Parathyroid adenoma (tissue), 2 donors: ENCODE measurements around the gene WFIKKN1.

Experiments
- H2AFZ ChIP-seq: fragments of 300-600 bp; sonication (generic); one replicate; pipeline ENCODE4 v1.7.0; 2017; ENCODE audit warnings: antibody characterized with exemption, mild to moderate bottlenecking
- H3K27ac ChIP-seq: fragments of 300-600 bp; sonication (generic); one replicate; pipeline ENCODE4 v1.7.0; 2017
- H3K27me3 ChIP-seq: fragments of 300-600 bp; sonication (generic); one replicate; pipeline ENCODE4 v1.7.0; 2017; ENCODE audit warnings: low read length; ENCODE audit not compliant: control insufficient read depth, insufficient read depth
- H3K36me3 ChIP-seq: fragments of 300-600 bp; sonication (generic); one replicate; pipeline ENCODE4 v1.7.0; 2017; ENCODE audit warnings: low read length; ENCODE audit not compliant: control insufficient read depth, insufficient read depth
- H3K4me1 ChIP-seq: fragments of 300-600 bp; sonication (generic); one replicate; pipeline ENCODE4 v1.7.0; 2017; ENCODE audit warnings: control low read depth
- H3K4me2 ChIP-seq: fragments of 300-600 bp; sonication (generic); one replicate; pipeline ENCODE4 v1.7.0; 2017; ENCODE audit warnings: low read length
- H3K4me3 ChIP-seq: fragments of 300-600 bp; sonication (generic); one replicate; pipeline ENCODE4 v1.7.0; 2017; ENCODE audit warnings: low read depth, low read length
- H3K79me2 ChIP-seq: fragments of 300-600 bp; sonication (generic); one replicate; pipeline ENCODE4 v1.7.0; 2017; ENCODE audit warnings: control low read depth
- H3K9ac ChIP-seq: fragments of 300-600 bp; sonication (generic); one replicate; pipeline ENCODE4 v1.7.0; 2017; ENCODE audit warnings: mild to moderate bottlenecking
- H3K9me3 ChIP-seq: fragments of 300-600 bp; sonication (generic); one replicate; pipeline ENCODE4 v1.7.0; 2017; ENCODE audit warnings: low read length; ENCODE audit not compliant: control insufficient read depth
- TF ChIP-seq, protein P1 (sequence below): fragments of 300-600 bp; sonication (generic); IDR thresholded peaks from one replicate; pipeline ENCODE4 v1.7.0; 2017; ENCODE audit warnings: antibody characterized with exemption, mild to moderate bottlenecking
- donor health status: primary hyperparathyroidism.

Gene WFIKKN1

DNA sequence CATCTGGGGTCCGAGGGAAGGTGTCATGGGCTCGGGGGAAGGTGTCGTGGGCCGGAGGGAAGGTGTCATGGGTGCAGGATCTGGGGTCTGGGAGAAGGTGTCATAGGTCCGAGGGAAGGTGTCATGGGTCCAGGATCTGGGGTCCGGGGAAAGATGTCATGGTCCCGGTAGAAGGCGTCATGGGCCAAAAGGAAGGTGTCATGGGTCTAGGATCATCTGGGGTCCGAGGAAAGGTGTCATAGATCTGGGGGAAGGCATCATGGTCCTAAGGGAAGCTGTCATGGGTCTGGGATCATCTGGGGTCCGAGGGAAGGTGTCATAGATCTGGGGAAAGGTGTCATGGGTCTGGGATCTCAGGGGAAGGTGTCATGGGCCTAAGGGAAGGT lies 40.0 kb upstream of the WFIKKN1 start:
- Histone ChIP-seq H3K4me2 (peak overlapping the region; percentile 79), H3K79me2 (peaks cover 18% of the 10 kb centered on the region), H3K27ac (no peak overlapping the region), H3K9me3 (no peaks in the 10 kb centered on the region), H2AFZ (no peak overlapping the region), H3K9ac (no peak overlapping the region), H3K27me3 (no peaks in the 10 kb centered on the region), H3K4me1 (peaks cover 28% of the 10 kb centered on the region), H3K4me3 (peak overlapping the region; percentile 61), H3K36me3 (no peaks in the 10 kb centered on the region)
- TF ChIP-seq, protein P1, sequence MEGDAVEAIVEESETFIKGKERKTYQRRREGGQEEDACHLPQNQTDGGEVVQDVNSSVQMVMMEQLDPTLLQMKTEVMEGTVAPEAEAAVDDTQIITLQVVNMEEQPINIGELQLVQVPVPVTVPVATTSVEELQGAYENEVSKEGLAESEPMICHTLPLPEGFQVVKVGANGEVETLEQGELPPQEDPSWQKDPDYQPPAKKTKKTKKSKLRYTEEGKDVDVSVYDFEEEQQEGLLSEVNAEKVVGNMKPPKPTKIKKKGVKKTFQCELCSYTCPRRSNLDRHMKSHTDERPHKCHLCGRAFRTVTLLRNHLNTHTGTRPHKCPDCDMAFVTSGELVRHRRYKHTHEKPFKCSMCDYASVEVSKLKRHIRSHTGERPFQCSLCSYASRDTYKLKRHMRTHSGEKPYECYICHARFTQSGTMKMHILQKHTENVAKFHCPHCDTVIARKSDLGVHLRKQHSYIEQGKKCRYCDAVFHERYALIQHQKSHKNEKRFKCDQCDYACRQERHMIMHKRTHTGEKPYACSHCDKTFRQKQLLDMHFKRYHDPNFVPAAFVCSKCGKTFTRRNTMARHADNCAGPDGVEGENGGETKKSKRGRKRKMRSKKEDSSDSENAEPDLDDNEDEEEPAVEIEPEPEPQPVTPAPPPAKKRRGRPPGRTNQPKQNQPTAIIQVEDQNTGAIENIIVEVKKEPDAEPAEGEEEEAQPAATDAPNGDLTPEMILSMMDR: no peak

DNA sequence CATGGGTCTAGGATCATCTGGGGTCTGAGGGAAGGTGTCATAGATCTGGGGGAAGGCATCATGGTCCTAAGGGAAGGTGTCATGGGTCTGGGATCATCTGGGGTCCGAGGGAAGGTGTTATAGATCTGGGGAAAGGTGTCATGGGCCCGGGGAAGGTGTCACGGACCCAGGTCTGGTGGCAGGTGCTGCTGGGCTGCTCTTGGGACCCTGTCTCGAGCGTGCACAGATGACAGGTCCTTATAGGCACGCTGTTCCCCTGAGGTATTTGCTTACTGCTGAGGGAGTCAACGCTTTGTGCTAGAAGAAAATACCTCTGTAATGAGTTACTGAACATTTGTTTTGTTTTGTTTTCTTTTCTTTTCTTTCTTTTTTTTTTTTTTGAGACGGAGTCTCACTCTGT lies 39.6 kb upstream of the WFIKKN1 start:
- H3K9ac ChIP-seq: no peak overlapping the region
- H3K9me3 ChIP-seq: no peaks in the 10 kb centered on the region
- TF ChIP-seq, protein P1: no peak
- H3K27me3 ChIP-seq: no peaks in the 10 kb centered on the region
- peak overlapping the region; percentile 61 for H3K4me3 ChIP-seq
- H2AFZ ChIP-seq: no peak overlapping the region
- H3K36me3 ChIP-seq: no peaks in the 10 kb centered on the region
- H3K27ac ChIP-seq: no peak overlapping the region
- peaks cover 24% of the 10 kb centered on the region for H3K4me1 ChIP-seq
- H3K4me2 ChIP-seq: peak overlapping the region; percentile 79
- peaks cover 23% of the 10 kb centered on the region for H3K79me2 ChIP-seq

DNA sequence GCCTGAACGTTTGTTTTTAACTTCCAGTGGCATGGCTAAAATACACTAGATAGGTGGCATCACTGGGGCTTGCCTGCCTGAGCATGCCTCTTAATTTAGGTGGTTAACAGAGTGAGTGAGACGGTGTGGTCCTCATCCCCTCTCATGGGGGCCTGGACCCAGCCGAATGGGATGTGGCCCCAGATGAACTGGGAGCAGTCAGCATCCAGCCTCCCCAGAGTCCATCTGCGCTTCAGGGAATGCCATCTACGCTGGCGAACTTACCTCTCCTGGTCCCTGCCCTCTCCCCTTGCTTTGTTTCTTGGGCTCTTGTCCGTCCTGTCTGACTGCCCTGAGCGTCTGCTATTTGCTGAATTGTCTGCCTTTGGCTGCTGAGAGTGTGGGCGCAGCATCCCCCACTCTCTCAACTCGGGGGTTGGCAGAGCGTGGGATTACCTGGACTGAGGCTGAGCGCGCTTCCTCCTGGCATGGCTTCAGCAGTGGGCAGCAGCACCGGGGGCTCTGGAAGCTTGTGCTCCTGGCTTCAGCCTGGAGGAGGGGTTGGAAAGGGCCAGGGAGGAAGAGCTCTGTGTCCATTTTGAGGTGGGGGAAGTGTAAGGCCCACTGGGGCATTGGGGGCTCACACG lies 38.8 kb upstream of the WFIKKN1 start:
- Histone ChIP-seq H3K4me1 (peaks cover 20% of the 10 kb centered on the region), H2AFZ (no peak overlapping the region), H3K27me3 (no peaks in the 10 kb centered on the region), H3K79me2 (peaks cover 30% of the 10 kb centered on the region), H3K4me2 (peak overlapping the region; percentile 58), H3K4me3 (peak overlapping the region; percentile 7), H3K36me3 (no peaks in the 10 kb centered on the region), H3K9me3 (no peaks in the 10 kb centered on the region), H3K27ac (no peak overlapping the region), H3K9ac (no peak overlapping the region)
- TF ChIP-seq, protein P1: no peak

DNA sequence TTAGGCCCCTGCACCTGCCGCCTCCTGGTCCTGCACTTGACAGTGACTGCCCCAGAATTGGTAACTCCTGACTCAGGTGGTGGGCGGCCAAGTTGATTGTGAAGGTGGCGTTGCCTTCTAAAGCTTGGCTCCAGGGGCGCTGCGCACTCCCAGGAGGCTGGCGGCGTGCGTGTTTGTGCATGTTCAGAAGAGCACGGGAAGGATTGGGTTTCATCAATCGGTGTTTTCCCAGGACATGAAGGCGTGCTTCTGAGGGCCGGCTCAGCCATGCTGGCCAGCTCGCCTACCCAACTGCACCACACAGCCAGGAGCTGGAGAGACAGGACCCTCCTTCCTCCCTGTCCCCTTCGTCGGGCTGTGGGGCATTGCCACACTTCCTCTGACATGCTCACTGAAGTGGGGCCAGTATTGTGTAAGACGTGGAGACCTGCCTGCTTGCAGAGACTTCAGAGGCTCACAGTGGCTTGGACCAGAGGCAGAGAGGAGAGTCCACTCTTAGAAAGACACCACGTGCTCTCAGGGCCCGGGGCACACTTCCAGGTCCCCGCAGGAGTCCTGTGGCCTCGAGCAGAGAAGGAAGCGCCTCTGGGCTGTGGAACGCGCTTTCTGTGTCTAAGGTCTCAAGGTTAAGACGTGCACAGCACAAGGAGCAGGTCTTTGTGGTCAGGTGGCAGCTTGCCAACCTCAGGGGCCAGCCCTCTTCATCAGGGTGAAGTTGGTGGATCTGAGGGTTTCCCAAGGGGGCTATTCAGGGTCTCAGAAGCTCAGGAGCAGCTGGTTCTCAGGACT lies 38.1 kb upstream of the WFIKKN1 start:
- H3K27ac ChIP-seq: peak overlapping the region; percentile 59
- peak overlapping the region; percentile 27 for H3K4me3 ChIP-seq
- H3K9ac ChIP-seq: no peak overlapping the region
- peaks cover 33% of the 10 kb centered on the region for H3K79me2 ChIP-seq
- no peaks in the 10 kb centered on the region for H3K27me3 ChIP-seq
- TF ChIP-seq, protein P1: no peak
- peak overlapping the region; percentile 22 for H2AFZ ChIP-seq
- no peaks in the 10 kb centered on the region for H3K36me3 ChIP-seq
- H3K9me3 ChIP-seq: no peaks in the 10 kb centered on the region
- peak overlapping the region; percentile 58 for H3K4me2 ChIP-seq
- H3K4me1 ChIP-seq: peaks cover 20% of the 10 kb centered on the region
